C4-2B (cell line): ENCODE results near the gene MYO7B.

Source experiments
- H3K27ac ChIP-seq: fragments of 450-650 bp; 2 replicates; pipeline ENCODE4 v1.5.1; 2017
- CTCF ChIP-seq: fragments of 450-650 bp; conservative IDR thresholded peaks from 2 replicates; pipeline ENCODE4 v1.5.1; 2017; ENCODE audit warnings: mild to moderate bottlenecking
- ZFX ChIP-seq: fragments of 450-650 bp; IDR thresholded peaks from 2 replicates; pipeline ENCODE4 v1.6.1; 2017

The MYO7B gene

GRCh38 chr2:127589358-127589757, 53.9 kb downstream of the MYO7B start:
- no peak overlapping the region for H3K27ac ChIP-seq
- TF ChIP-seq CTCF (no peak), ZFX (no peak)

GRCh38 chr2:127589841-127590240, 54.4 kb downstream of the MYO7B start:
- no peak overlapping the region for H3K27ac ChIP-seq
- TF ChIP-seq CTCF, result no peak
- TF ChIP-seq ZFX, result no peak

- no peak overlapping the region for H3K27ac ChIP-seq
- no peak for TF ChIP-seq ZFX
- TF ChIP-seq CTCF, result no peak
These were observed 55.1 kb downstream of the MYO7B start for GRCh38 chr2:127590386-127591190.

- H3K27ac ChIP-seq, result no peak overlapping the region
- peak; percentile 92 for TF ChIP-seq CTCF
- TF ChIP-seq ZFX, result no peak
These were observed 55.9 kb downstream of the MYO7B start for GRCh38 chr2:127591221-127591923.

GRCh38 chr2:127592761-127593227, 57.3 kb downstream of the MYO7B start:
- H3K27ac ChIP-seq, result no peak overlapping the region
- TF ChIP-seq CTCF, result no peak
- TF ChIP-seq ZFX, result no peak

GRCh38 chr2:127593228-127594115, 58.0 kb downstream of the MYO7B start:
- TF ChIP-seq CTCF, result no peak
- no peak for TF ChIP-seq ZFX
- H3K27ac ChIP-seq, result no peak overlapping the region
